MM.1S (cell line): ENCODE data around the gene ABCA13.

Experiments
- DNase-seq: peaks from one replicate; pipeline ENCODE4 v3.0.0-alpha.2; 2015
- H2AFZ ChIP-seq: fragments of 300-600 bp; sonication (generic); 2 replicates; pipeline ENCODE4 v1.6.0; 2016; ENCODE audit warnings: antibody characterized with exemption, low read length
- H3F3A ChIP-seq: fragments of 300-600 bp; sonication (generic); 2 replicates; pipeline ENCODE4 v1.6.1; 2016; ENCODE audit warnings: mild to moderate bottlenecking, antibody characterized with exemption, low read length, moderate library complexity, mixed read lengths; ENCODE audit not compliant: insufficient read depth
- H3K27ac ChIP-seq: fragments of 300-600 bp; sonication (generic); 2 replicates; pipeline ENCODE4 v1.5.1; 2016; ENCODE audit warnings: mild to moderate bottlenecking, low read length
- H3K27me3 ChIP-seq: fragments of 300-600 bp; sonication (generic); replicated peaks from 2 replicates; pipeline ENCODE4 v1.6.0; 2016; ENCODE audit warnings: low read length; ENCODE audit not compliant: insufficient read depth
- H3K36me3 ChIP-seq: fragments of 300-600 bp; sonication (generic); replicated peaks from 2 replicates; pipeline ENCODE4 v1.6.1; 2016; ENCODE audit warnings: mild to moderate bottlenecking, low read length, mixed read lengths; ENCODE audit not compliant: insufficient read depth
- H3K4me1 ChIP-seq: fragments of 300-600 bp; sonication (generic); 2 replicates; pipeline ENCODE4 v1.6.1; 2016; ENCODE audit warnings: low read length, mixed read lengths
- H3K4me2 ChIP-seq: fragments of 300-600 bp; sonication (generic); 2 replicates; pipeline ENCODE4 v1.6.0; 2016; ENCODE audit warnings: low read depth, low read length
- H3K4me3 ChIP-seq: fragments of 300-600 bp; sonication (generic); 2 replicates; pipeline ENCODE4 v1.5.1; 2016; ENCODE audit warnings: low read length, mixed read lengths
- H3K79me2 ChIP-seq: fragments of 300-600 bp; sonication (generic); 2 replicates; pipeline ENCODE4 v1.6.1; 2016; ENCODE audit warnings: mixed run types, low read length, mixed read lengths
- H3K9ac ChIP-seq: fragments of 300-600 bp; sonication (generic); 2 replicates; pipeline ENCODE4 v1.6.1; 2016; ENCODE audit warnings: low read length, mixed read lengths
- H3K9me2 ChIP-seq: fragments of 300-600 bp; sonication (generic); replicated peaks from 2 replicates; pipeline ENCODE4 v1.6.1; 2016; ENCODE audit warnings: mild to moderate bottlenecking, low read length, mixed read lengths; ENCODE audit not compliant: insufficient read depth
- H3K9me3 ChIP-seq: fragments of 300-600 bp; sonication (generic); replicated peaks from 2 replicates; pipeline ENCODE4 v1.6.1; 2016; ENCODE audit warnings: mild to moderate bottlenecking, low read length, mixed read lengths; ENCODE audit not compliant: insufficient read depth
- H4K20me1 ChIP-seq: fragments of 300-600 bp; sonication (generic); 2 replicates; pipeline ENCODE4 v1.6.1; 2016; ENCODE audit warnings: mild to moderate bottlenecking, low read length, moderate library complexity, mixed read lengths; ENCODE audit not compliant: insufficient read depth
- CTCF ChIP-seq: fragments of 300-600 bp; sonication (generic); IDR thresholded peaks from 2 replicates; pipeline ENCODE4 v1.5.1; 2016; ENCODE audit warnings: antibody characterized with exemption, low read length, mixed read lengths
- EZH2 ChIP-seq: fragments of 300-600 bp; sonication (generic); optimal IDR thresholded peaks from 2 replicates; pipeline ENCODE3; 2017; ENCODE audit warnings: low read depth, mild to moderate bottlenecking, antibody characterized with exemption, low read length, mixed read lengths
- EZH2phosphoT487 ChIP-seq: fragments of 300-600 bp; sonication (generic); IDR thresholded peaks from 2 replicates; pipeline ENCODE4 v1.6.1; 2018; ENCODE audit warnings: antibody characterized with exemption, low read length

The ABCA13 gene

GRCh38 chr7:48587475-48587874 is 416.2 kb downstream of the ABCA13 start:
- no peak for DNase-seq
- Histone ChIP-seq H3K4me2 (no peak overlapping the region), H3K27ac (no peak overlapping the region), H3F3A (no peaks in the 10 kb centered on the region), H2AFZ (no peak overlapping the region), H3K4me3 (no peak overlapping the region), H4K20me1 (no peaks in the 10 kb centered on the region), H3K9ac (no peak overlapping the region), H3K9me2 (no peaks in the 10 kb centered on the region; the same call in 1 of the 2 replicates), H3K36me3 (no peaks in the 10 kb centered on the region), H3K27me3 (no peaks in the 10 kb centered on the region), H3K9me3 (no peaks in the 10 kb centered on the region), H3K79me2 (no peaks in the 10 kb centered on the region), H3K4me1 (no peaks in the 10 kb centered on the region)
- no peak for TF ChIP-seq CTCF
- TF ChIP-seq EZH2: no peak
- no peak for TF ChIP-seq EZH2phosphoT487

- H3K9me3 ChIP-seq: no peaks in the 10 kb centered on the region
- TF ChIP-seq EZH2 (no peak), CTCF (no peak), EZH2phosphoT487 (no peak)
- H3K36me3 ChIP-seq: no peaks in the 10 kb centered on the region
Measured at GRCh38 chr7:48594349-48594748, 423.1 kb downstream of the ABCA13 start.

DNA sequence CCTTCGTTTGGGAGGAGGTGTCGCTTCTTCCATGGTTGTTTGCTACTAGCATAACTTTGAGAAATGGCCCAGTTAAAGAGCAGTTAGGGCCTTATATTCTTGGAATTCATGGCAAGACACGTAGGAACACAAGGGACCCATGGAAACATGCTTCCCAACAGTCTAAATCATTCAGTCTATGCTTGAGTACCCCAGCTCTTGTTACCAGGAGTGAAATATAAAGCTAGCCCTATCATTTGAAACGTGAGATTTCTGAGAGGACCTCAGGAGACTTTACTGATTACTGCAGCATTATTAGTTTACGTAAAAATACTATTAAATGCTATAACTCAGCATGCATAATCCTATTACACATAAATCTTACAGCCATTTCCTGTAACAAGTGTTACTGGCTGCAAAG is 424.5 kb downstream of the ABCA13 start:
- Histone ChIP-seq H2AFZ (no peak overlapping the region), H3K9me3 (no peaks in the 10 kb centered on the region), H3K4me1 (no peaks in the 10 kb centered on the region), H3K27ac (no peak overlapping the region), H3K36me3 (no peaks in the 10 kb centered on the region), H3K27me3 (no peaks in the 10 kb centered on the region), H3K9me2 (no peaks in the 10 kb centered on the region; the same call in 1 of the 2 replicates), H3K4me2 (no peak overlapping the region), H3K9ac (no peak overlapping the region), H4K20me1 (no peaks in the 10 kb centered on the region), H3K79me2 (no peaks in the 10 kb centered on the region), H3K4me3 (no peak overlapping the region), H3F3A (no peaks in the 10 kb centered on the region)
- DNase-seq: no peak
- no peak for TF ChIP-seq EZH2phosphoT487
- no peak for TF ChIP-seq CTCF
- no peak for TF ChIP-seq EZH2

More at GRCh38 chr7:48594349-48594748, 423.1 kb downstream of the ABCA13 start:
- Histone ChIP-seq H3K9ac (no peak overlapping the region), H3K27me3 (no peaks in the 10 kb centered on the region), H2AFZ (no peak overlapping the region), H3K27ac (no peak overlapping the region), H3F3A (no peaks in the 10 kb centered on the region), H3K4me3 (no peak overlapping the region), H3K79me2 (no peaks in the 10 kb centered on the region), H3K4me1 (no peaks in the 10 kb centered on the region), H3K4me2 (no peak overlapping the region), H4K20me1 (no peaks in the 10 kb centered on the region), H3K9me2 (no peaks in the 10 kb centered on the region; the same call in 1 of the 2 replicates)
- no peak for DNase-seq
